Skeletal muscle cell (primary cell): ENCODE data around the gene C20orf204.
A peak's percentile ranks its signal among the peaks of the same experiment; 100 is the strongest.

ENCODE experiments used
- DNase-seq: peaks from one replicate; pipeline ENCODE4 v3.0.0-alpha.2; 2010; ENCODE audit warnings: low read depth
- H3K4me3 ChIP-seq: 2 replicates; pipeline ENCODE4 v1.5.1; 2011; ENCODE audit warnings: low read depth, mild to moderate bottlenecking, control low read depth, low read length, moderate library complexity

C20orf204 gene

DNA sequence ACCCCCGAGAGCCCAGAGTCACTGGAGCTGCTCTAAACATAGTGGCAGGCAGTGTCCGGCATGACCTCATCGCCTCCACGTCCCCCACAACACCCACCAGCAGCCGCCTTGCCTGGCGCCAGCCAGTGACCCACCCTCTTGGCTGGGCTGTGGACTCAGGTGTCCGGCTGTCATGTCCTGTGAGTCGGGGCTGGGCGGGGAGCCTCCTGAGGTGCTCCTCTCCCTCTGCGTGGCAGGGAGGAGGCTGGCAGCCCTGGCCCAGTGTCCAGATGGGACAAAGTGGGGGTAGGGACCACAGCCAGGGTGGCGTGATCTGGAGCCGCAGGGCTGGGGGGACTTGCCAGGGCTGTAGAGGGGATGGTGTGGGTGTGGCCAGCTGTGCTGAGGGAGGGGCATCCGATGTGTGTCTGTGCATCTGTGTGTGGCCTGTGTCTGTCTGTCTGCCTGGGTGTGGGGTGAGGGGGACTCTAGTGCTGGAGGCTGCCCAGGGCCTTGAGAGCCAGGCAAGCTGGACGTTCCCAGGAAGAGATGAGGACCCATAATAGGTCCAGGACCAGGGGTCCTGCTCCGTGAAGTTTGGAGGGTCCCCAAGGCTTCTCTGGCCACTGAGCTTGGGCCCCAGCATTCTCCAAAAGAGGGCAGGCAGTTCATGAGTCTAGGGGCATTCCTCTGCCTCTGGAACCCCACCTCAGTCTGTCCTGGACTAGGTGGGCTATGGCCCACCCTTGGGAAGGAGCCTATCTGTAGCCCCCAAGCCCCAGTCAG is 15.8 kb downstream of the C20orf204 start:
- no peak overlapping the region for H3K4me3 ChIP-seq
- DNase-seq: no peak

DNA sequence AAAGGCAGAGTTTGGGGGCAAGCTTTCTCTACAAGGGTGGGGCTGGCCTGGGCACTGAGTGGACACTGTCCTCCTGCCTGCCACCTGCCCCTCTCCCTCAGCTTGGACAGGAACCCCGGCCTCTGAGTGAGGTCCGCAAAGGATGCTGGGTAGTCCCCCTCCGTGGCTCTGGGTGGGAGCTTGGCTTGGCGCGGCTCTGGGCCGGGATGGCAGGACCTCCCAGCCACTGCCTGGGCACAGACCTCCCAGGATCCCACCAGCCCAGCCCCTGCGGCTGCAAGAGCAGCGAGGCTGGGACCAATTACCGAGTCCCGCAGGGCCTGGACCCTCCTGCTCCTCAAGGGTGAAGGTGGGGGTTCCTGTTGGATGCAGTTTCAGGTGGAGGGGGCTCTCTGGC is 16.3 kb downstream of the C20orf204 start:
- no peak for DNase-seq
- no peak overlapping the region for H3K4me3 ChIP-seq

DNA sequence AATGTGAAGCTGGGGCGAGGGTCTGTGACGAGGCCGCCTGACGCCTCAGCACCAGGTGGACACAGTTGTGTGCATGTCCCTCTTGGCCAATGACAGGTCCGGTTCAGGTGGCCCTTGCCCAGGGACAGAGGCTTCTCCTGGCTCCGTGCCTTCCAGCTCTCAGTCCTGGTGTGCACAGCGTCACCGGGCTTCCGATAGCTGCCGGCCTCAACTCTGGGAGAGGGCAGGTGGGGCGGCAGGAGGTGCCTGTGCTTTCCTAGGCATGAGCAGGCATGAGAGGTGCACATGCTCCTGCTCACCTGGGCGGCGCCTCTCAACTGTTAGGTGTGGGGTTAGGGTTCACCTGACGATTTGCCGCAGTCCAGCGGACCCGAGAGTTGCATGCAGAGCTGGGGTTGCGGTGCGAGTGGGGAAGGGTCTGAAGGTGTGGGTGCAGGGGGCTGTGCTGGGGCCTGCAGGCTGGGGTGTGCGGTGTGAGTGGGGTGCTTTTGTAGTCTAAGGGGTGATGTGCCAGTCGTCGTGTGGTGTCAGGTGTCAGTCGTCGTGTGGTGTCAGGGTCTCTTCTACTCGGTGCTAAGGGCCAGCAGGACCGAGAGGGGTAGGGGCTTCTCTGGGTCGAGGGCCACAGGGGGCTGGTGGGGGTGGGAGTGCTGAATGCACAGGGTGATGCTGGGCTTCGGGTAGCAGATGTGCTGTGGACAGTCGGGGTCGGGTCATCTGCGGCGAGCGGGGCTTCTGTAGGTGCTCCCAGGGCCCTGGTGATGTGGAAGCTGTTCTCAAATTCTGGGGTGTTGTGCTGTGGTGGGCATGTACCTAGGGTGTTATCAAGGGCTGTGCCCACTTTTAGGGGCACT is 17.2 kb downstream of the C20orf204 start:
- no peak for DNase-seq

GRCh38 chr20:64053841-64054661 is 18.1 kb downstream of the C20orf204 start:
- no peak overlapping the region for H3K4me3 ChIP-seq
- DNase-seq: no peak

More for the DNA sequence above, 17.2 kb downstream of the C20orf204 start:
- no peak overlapping the region for H3K4me3 ChIP-seq

- no peak overlapping the region for H3K4me3 ChIP-seq
- DNase-seq: no peak
Measured at GRCh38 chr20:64055396-64055892, 19.5 kb downstream of the C20orf204 start.

- H3K4me3 ChIP-seq: no peak overlapping the region
- DNase-seq: no peak
Measured at GRCh38 chr20:64055893-64056638, 20.1 kb downstream of the C20orf204 start.

GRCh38 chr20:64056639-64056888 is 20.6 kb downstream of the C20orf204 start:
- H3K4me3 ChIP-seq: no peak overlapping the region
- DNase-seq: no peak

GRCh38 chr20:64056889-64057627 is 21.1 kb downstream of the C20orf204 start:
- DNase-seq: no peak
- no peak overlapping the region for H3K4me3 ChIP-seq

DNA sequence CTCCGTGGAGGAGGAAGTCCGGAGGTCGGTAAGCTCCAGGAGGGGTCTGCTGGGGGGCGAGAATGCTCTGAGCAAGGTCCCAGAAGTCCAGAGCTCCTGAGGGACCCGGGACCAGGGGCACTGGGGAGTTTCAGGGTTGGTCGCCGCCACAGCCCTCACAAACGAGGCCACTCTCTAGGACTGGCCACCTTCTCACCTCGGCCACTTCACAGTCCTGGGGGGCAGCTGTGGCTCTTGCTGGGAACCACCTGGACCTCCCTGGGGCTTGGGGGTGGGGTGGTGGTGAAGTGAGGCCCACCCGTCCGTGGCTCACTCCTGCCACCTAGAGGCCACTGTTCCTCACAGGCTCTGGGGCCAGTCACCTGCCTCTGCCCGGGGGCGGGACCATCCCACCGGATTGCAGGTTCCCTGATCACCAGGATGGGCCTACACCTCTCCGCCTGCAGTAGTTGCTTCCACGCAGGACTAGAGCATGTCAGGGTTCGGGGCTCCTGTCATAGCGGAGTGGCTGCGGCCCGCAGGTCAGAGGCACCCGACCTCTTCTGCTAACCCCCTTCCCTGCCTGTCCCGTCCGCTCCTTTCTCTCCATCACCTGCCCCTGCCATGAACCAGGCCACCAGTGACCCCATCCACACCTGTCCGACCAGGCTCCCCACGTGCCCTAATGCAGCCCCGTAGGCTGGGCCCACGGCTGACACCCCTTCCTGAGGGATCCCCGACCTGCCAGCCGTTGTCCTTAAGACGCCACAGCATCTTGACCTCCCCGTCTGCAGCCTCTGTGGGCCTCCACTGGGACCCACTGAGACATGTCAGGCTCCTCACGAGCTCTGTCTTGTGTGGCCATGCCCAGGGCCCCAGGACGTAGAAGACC is 21.9 kb downstream of the C20orf204 start:
- no peak overlapping the region for H3K4me3 ChIP-seq
- DNase-seq: no peak

- no peak overlapping the region for H3K4me3 ChIP-seq
Measured at GRCh38 chr20:64058536-64058935, 22.6 kb downstream of the C20orf204 start.

DNA sequence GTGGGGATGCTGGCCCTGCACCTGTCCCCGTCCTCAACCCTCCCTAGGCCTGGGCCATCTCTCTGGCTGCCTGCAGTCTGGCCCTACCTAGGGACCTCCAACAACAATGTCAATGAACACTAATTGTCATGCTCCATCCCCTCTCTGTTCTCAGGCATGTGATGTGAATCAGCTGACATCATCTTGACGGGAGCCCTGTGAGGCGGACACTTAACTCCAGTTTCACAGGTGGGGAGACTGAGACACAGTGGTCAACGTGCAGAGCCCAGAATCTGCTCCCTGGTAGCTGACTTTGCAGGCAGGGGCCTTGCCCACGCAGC is 26.3 kb downstream of the C20orf204 start:
- DNase-seq: no peak
- peak overlapping the region; percentile 89 for H3K4me3 ChIP-seq

More at GRCh38 chr20:64058536-64058935, 22.6 kb downstream of the C20orf204 start:
- DNase-seq: no peak

DNA sequence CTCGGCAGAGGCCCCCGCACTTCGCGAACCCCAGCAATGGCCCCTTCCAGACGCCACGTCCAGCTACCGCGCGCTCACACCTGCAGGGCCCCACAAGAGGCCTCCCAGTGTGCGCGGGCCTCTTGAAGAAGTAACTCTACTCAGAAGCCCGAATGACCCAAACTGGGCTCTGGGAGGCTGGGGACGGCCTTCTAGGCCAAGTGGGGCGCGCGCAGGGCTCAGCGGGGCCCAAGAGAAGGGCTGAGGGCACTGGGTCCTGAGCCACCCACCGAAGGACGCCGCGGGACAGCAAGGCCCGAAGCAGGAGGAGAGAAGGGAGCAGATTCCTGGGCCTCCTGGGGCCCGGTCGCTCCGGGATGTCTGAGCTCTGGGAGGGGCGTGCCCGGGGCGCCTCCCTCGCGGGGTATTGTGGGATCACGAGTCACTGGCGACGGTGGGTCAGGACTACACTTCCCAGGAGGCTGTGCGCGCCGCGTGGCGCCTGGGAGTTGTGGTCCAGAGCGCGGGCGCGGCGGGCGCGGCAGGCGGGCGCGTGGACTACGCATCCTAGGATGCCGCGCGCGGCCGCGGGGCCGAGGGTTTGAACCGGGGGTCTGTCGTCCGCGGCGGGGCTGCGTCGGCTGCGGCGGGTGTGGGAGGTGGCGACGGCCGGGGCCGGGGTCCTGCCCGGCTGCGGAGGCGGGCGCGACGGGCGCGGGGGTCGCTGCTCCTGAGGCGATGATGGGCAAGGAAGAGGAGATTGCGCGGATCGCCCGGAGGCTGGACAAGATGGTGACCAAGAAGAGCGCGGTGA is 26.8 kb downstream of the C20orf204 start, which contains the start of gene TCEA2:
Gene TCEA2, plus strand, starts transcription at position 603 of the 793 bp plus-strand sequence. Its CDS starts 115 bp downstream, at position 718.
- DNase-seq: peak; percentile 84
- peak within 1 kb of the TSS; percentile 89 for H3K4me3 ChIP-seq

GRCh38 chr20:64063389-64064144 is 27.6 kb downstream of the C20orf204 start:
- H3K4me3 ChIP-seq: peak overlapping the region; percentile 89

GRCh38 chr20:64064145-64064698 is 28.2 kb downstream of the C20orf204 start:
- peak overlapping the region; percentile 89 for H3K4me3 ChIP-seq
- DNase-seq: no peak

More at GRCh38 chr20:64063389-64064144, 27.6 kb downstream of the C20orf204 start:
- no peak for DNase-seq

DNA sequence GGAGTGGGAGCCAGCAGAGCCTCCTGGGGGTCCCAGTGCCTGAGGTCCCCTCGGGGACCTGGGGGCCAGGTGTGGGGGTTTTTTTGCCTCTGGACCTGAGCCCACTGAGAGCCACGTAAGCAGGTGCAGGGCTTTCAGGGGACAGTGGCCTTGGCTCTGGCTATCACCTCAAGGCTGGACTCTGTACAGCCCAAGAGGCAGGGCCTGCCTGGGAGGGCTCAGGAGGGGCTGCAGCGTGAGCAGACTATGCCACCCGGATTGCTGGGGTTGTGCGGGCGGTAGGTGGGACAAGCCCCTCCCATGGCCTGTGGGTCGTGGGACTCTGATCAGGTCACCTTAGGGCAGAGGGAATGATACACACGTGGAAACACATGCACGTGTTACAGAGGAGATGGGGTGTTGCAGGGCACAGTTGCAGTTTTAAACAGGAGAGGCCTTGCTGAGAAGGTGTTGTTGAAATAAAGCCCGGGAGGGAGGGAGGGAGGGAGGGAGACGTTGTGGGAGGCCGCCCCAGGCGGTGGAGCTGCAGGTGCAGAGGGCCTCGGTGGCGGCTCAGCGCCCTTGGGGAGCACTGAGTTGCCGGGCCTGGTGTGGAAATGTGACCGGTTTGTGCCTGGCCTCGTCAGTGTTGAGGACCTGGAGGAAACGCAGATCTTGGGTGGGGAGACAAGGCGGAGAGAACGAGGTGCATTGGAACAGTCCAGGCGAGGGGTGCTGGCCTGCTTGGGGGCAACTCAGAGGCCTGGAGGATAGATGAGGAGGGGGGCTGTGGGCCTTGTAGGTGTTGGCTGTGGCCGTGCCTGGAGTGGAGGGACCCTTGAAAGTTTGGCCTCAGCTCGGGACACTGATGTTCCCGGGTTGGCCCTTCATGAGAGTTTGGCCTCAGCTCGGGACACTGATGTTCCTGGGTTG is 29.3 kb downstream of the C20orf204 start:
- no peak for DNase-seq
- H3K4me3 ChIP-seq: no peak overlapping the region
